GM10266 (cell line): ENCODE results near the gene OR11H6.
"Not testable (repeated sequence)": the region's sequence is repeated elsewhere in the genome, so short reads cannot be mapped to it uniquely, and the experiment has no call there.

ENCODE experiments used
- DNase-seq: peaks from one replicate; pipeline ENCODE4 v3.0.0; 2012; ENCODE audit errors: extremely low spot score
- CTCF ChIP-seq: IDR thresholded peaks from 2 replicates; pipeline ENCODE4 v1.5.1; 2012; ENCODE audit warnings: mild to moderate bottlenecking, low read depth; ENCODE audit not compliant: control insufficient read depth, insufficient read depth; ENCODE audit errors: missing control alignments

Gene OR11H6

GRCh38 chr14:20209595-20209994 is 13.9 kb upstream of the OR11H6 start:
- TF ChIP-seq CTCF: no peak
- no peak for DNase-seq

DNA sequence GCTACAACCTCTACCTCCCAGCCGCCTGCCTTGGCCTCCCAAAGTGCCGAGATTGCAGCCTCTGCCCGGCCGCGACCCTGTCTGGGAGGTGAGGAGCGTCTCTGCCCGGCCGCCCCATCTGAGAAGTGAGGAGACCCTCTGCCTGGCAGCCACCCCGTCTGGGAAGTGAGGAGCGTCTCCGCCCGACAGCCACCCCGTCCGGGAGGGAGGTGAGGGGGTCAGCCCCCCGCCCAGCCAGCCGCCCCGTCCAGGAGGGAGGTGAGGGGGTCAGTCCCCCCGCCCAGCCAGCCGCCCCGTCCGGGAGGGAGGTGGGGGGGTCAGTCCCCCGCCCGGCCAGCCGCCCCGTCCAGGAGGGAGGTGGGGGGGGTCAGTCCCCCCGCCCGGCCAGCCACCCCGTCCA is 11.1 kb upstream of the OR11H6 start:
- not testable (repeated sequence) for DNase-seq

GRCh38 chr14:20215196-20215595 is 8.3 kb upstream of the OR11H6 start:
- TF ChIP-seq CTCF: no peak
- DNase-seq: no peak

- no peak for TF ChIP-seq CTCF
- no peak for DNase-seq
These were observed 4.5 kb upstream of the OR11H6 start for GRCh38 chr14:20219033-20219432.

DNA sequence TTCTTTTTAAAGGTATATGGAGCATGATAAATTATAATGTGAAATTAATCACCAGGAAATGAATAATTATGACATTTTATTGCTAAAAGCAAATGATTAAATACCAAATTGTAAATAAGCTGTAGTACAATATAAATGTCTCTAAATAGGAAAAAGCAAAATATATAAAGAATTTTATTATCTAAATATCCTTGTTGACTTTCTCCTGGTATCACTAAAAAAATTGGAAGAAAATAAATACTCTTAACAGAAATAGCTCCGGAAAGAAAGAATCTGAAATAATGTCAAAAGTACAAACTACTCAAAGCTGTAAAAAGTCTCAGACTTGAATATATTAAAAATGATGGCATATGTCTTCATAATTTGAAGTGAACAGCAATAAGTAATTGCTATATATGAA is 5.2 kb downstream of the OR11H6 start, which contains the start of gene OR11H7:
Gene OR11H7 (plus strand): TSS at position 301 of the 400 bp plus-strand sequence.
- DNase-seq: no peak
- TF ChIP-seq CTCF: no peak

DNA sequence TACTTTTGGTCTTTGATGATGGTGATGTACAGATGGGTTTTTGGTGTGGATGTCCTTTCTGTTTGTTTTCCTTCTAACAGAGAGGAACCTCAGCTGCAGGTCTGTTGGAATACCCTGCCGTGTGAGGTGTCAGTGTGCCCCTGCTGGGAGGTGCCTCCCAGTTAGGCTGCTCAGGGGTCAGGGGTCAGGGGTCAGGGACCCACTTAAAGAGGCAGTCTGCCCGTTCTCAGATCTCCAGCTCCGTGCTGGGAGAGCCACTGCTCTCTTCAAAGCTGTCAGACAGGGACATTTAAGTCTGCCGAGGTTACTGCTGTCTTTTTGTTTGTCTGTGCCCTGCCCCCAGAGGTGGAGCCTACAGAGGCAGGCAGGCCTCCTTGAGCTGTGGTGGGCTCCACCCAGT is 11.9 kb downstream of the OR11H6 start:
- not testable (repeated sequence) for DNase-seq

- no peak for DNase-seq
- TF ChIP-seq CTCF: peak; percentile 39
These were observed 24.2 kb downstream of the OR11H6 start for GRCh38 chr14:20247646-20248246.

DNA sequence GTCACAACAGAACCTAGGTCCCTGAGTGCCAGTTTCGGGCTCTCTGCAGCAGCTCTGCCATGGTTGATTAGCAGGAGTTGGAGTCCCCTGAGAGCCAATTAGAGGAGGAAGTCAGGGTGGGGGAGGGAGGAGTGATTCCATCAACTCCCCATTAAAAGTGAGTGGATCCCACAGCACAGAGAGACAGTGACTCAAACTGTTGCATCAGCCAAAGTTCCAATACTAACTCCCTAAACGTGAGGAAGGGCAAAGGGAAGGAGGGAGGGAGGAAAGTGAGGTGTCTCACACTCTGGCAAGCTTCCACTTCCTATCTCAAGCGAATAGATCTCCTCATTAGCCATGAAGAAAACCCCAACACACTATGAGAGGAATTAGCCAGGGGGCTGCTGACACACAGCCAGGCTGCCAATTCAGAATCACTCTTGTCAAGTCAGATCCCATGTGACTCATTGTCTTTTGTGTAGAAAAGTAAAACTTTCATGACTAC is 39.2 kb downstream of the OR11H6 start:
- no peak for DNase-seq
- TF ChIP-seq CTCF: no peak

- not testable (repeated sequence) for DNase-seq
These were observed 40.9 kb downstream of the OR11H6 start for GRCh38 chr14:20264361-20264760.
